ENCODE measurements around the gene PTN.

The PTN gene

DNA sequence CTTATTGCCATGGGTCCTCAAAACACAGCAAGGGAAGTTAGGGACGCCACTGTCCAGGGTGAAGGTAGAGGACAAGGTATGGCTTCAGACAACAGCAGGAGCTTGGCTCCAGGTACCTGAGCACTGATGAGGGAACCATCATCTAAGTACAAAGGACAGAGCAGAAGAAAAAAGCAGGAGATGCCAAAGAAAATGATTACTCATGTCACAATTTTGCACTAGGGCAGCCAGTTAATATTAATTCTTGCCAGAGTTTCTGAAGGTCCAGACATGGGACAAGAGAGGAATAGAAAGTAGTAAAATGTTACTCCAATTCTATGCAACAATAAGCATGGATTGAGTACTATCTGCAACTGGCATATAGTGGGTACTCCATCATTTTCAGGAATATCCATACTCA lies 14.1 kb downstream of the PTN start:
- TF ChIP-seq, protein P1, sequence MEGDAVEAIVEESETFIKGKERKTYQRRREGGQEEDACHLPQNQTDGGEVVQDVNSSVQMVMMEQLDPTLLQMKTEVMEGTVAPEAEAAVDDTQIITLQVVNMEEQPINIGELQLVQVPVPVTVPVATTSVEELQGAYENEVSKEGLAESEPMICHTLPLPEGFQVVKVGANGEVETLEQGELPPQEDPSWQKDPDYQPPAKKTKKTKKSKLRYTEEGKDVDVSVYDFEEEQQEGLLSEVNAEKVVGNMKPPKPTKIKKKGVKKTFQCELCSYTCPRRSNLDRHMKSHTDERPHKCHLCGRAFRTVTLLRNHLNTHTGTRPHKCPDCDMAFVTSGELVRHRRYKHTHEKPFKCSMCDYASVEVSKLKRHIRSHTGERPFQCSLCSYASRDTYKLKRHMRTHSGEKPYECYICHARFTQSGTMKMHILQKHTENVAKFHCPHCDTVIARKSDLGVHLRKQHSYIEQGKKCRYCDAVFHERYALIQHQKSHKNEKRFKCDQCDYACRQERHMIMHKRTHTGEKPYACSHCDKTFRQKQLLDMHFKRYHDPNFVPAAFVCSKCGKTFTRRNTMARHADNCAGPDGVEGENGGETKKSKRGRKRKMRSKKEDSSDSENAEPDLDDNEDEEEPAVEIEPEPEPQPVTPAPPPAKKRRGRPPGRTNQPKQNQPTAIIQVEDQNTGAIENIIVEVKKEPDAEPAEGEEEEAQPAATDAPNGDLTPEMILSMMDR (IDR thresholded peaks at IDR 0.05; ENCODE audit: borderline replicate concordance, control extremely low read depth, extremely low read depth, insufficient read depth, missing control alignments): no peak
- in situ Hi-C loops (cut with MboI; ENCODE audit: low sequenced_read_pairs, unreplicated experiment): no loop called here
- no peak for DNase-seq (ENCODE audit: low spot score)

DNA sequence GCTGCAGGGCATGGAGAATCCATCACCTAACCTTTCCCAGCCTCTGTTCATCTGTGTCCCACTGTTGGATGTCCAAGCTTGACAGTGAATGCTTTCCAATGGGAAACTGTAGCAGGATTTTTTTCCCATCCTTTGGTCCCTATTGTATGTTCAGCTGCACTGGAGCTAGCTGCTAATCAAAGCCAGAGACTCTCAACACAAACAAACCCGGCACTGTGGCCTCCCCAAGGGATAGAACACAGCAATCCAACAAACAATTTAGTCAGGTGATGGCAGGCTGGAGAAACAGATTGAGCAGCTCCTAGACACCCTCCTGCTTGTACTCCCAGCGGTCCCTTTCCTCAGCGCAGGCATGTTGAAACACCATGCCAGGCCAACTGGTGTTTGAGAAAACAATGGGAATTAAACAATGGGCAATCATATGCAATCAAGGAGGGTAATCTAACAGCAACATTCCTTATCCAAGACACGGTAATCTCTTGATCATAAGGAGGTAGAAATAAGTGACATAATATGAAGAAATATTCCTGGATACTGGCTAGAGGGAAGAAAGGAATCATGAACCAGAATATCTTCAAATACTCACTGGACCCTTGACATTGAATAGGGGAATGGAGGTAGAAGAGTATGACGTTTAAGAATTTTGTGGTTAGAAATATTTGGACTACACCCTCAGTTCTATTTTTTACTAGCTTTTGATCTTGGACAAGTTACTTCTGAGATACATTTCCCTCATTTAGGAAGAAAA lies 15.0 kb downstream of the PTN start:
- in situ Hi-C loops (cut with MboI; ENCODE audit: low sequenced_read_pairs, unreplicated experiment): no loop called here
- DNase-seq (ENCODE audit: low spot score): no peak
- TF ChIP-seq, protein P1 (IDR thresholded peaks at IDR 0.05; ENCODE audit: borderline replicate concordance, control extremely low read depth, extremely low read depth, insufficient read depth, missing control alignments): no peak

DNA sequence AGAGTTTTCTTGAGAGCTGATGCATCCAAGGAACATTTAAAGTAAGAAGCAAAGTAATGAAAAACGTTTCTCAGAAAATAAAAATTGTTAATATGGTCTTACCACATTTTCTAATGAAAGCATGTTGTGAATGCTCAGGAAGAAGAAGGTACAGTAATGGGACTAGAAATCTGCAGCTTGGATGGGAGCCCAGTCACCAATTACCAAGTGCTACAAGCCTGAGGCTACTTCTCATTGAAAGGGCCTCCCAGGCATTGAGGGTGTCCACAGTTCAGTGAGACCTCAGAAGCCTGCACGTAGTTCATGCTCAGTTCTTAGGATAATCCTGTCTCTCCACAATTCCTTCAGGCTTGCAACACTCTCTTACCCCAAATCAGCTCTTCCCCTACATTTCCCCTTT lies 17.6 kb downstream of the PTN start:
- in situ Hi-C loops (cut with MboI; ENCODE audit: low sequenced_read_pairs, unreplicated experiment): no loop called here
- TF ChIP-seq, protein P1 (IDR thresholded peaks at IDR 0.05; ENCODE audit: borderline replicate concordance, control extremely low read depth, extremely low read depth, insufficient read depth, missing control alignments): no peak
- no peak for DNase-seq (ENCODE audit: low spot score)

DNA sequence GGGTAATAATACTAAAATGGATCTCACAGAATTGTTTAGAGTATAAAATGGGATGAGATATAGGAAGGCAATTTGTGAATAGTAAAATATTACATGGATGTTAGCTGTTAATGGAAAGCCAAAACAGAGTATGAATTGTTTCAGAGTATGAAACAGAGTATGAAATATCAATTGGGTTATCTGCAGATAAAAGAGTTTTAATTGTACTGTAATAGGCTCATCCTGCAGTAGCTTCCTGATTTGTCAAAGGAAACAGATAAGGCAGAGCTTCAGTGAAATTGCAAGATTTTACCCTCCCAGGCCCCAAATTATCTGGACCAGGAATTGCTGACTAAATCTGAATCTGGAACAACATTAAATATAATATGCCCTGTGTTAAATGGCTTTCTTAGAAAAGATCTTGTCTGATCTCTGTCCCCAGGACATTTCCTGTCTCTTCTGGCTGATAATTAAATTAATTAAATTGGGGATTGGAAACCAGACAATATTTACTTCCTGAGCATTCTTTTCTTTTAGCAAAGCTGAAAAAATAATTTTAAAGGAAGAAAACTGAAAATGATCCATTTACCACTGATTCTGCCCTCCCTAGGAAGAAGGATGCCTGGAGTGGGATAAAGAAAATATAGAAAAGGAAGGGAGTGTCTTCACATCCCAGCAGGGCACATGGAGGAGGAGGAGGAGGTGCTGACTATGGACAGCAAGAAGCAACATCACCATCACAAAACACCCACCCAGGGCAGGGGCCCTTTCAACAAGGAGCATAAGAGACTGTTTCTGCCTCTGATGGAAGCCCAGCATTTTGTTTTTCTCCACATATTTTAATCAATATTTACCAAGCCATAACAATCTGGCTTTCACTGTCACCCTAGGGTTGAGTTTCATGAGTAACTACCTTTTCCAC lies 18.5 kb downstream of the PTN start:
- no peak for DNase-seq (ENCODE audit: low spot score)
- in situ Hi-C loops (cut with MboI; ENCODE audit: low sequenced_read_pairs, unreplicated experiment): no loop called here
- TF ChIP-seq, protein P1 (IDR thresholded peaks at IDR 0.05; ENCODE audit: borderline replicate concordance, control extremely low read depth, extremely low read depth, insufficient read depth, missing control alignments): no peak

DNA sequence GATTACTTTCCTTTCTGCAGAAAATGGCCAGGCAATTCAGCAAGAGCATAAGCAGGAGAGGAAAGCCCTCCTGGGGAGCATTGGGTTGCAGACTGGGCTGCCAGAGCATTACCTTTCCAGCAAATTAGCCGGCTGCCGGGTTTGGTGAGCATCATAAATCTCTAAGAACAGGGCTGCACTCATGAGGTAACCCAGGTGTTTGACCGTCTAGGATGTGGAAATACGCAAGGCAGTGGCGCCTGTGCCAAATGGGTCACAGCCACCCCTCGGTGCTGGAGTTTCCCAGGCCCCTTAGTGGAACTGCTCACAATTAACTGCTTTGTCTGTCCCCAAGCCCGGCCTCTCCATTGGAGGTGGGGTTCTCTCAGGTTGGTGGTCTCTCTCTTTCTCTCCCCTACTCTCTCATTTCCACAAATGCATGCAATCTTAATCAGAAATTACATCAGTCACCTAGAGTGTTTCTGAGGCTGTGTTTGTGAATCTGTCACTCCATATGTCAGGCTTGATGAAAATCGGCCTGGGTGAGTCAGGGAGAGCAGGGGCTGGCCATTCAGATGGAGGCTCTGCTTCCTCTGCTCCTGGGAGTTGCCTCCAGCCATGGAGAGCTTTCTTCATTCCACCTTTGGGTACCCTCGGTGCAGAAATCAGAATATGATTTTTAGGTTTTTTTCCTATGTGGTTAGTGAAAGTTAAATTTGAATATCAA lies 26.7 kb downstream of the PTN start:
- DNase-seq (ENCODE audit: low spot score): no peak
- in situ Hi-C loops (cut with MboI; ENCODE audit: low sequenced_read_pairs, unreplicated experiment): no loop called here

DNA sequence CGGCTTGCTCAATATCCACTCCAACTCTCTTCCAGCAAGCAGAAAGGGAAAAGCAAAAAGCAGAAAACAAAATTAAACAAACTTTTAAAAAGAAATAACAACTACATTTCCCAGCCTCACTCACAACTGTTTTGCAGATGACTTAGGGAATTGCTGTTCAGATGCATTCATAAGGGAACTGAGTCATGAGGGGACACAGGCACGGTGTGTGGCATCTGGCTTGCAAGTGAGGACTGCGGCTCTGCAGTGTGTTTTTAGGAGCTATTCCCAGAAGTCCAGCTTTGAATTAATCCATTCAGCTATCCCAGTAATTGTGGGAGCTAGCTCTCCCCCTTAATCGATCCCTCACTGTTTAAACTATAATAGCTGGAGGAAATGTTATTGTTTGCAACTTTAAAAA lies 30.3 kb downstream of the PTN start:
- in situ Hi-C loops (cut with MboI; ENCODE audit: low sequenced_read_pairs, unreplicated experiment): no loop called here

More for the DNA sequence above, 26.7 kb downstream of the PTN start:
- TF ChIP-seq, protein P1 (IDR thresholded peaks at IDR 0.05; ENCODE audit: borderline replicate concordance, control extremely low read depth, extremely low read depth, insufficient read depth, missing control alignments): no peak

More for the DNA sequence above, 30.3 kb downstream of the PTN start:
- TF ChIP-seq, protein P1 (IDR thresholded peaks at IDR 0.05; ENCODE audit: borderline replicate concordance, control extremely low read depth, extremely low read depth, insufficient read depth, missing control alignments): no peak
- DNase-seq (ENCODE audit: low spot score): no peak

All from GM13976 (cell line).